ENCODE data around the gene HBM.
A peak's percentile ranks its signal among the peaks of the same experiment; 100 is the strongest.
"Not testable (repeated sequence)": the region's sequence is repeated elsewhere in the genome, so short reads cannot be mapped to it uniquely, and the experiment has no call there.

The HBM gene

GRCh38 chr16:169014-169413 lies 3.2 kb downstream of the HBM start:
- DNase-seq (ENCODE audit: low read depth in 2 of 2) = no peak

- not testable (repeated sequence) for DNase-seq (ENCODE audit: low read depth in 2 of 2)
Measured at GRCh38 chr16:170088-170507, 4.3 kb downstream of the HBM start.

- no peak for DNase-seq (ENCODE audit: low read depth in 2 of 2)
Measured at GRCh38 chr16:170788-171187, 5.0 kb downstream of the HBM start.

GRCh38 chr16:172374-172941 lies 6.7 kb downstream of the HBM start, which contains the start of gene HBA2:
Gene HBA2, plus strand, starts transcription at chr16:172876. Its CDS starts 37 bp downstream, at chr16:172913.
- not testable (repeated sequence) for DNase-seq (ENCODE audit: low read depth in 2 of 2)

- not testable (repeated sequence) for DNase-seq (ENCODE audit: low read depth in 2 of 2)
Measured at GRCh38 chr16:173211-173854, 7.6 kb downstream of the HBM start.

- DNase-seq (ENCODE audit: low read depth in 2 of 2) = not testable (repeated sequence)
Measured at GRCh38 chr16:173928-174769, 8.4 kb downstream of the HBM start.

GRCh38 chr16:175011-175949 lies 9.5 kb downstream of the HBM start:
- DNase-seq (ENCODE audit: low read depth in 2 of 2) = no peak

GRCh38 chr16:176006-176405 lies 10.2 kb downstream of the HBM start:
- DNase-seq (ENCODE audit: low read depth in 2 of 2) = not testable (repeated sequence)

GRCh38 chr16:176477-177382 lies 11.0 kb downstream of the HBM start, which contains the start of gene HBA1:
Gene HBA1, plus strand, starts transcription at chr16:176680. Its CDS starts 37 bp downstream, at chr16:176717.
- DNase-seq (ENCODE audit: low read depth in 2 of 2) = not testable (repeated sequence)

- DNase-seq (ENCODE audit: low read depth in 2 of 2) = no peak
Measured at GRCh38 chr16:177394-177822, 11.6 kb downstream of the HBM start.

GRCh38 chr16:177981-178667 lies 12.3 kb downstream of the HBM start:
- no peak for DNase-seq (ENCODE audit: low read depth in 2 of 2)

GRCh38 chr16:178668-179015 lies 12.9 kb downstream of the HBM start:
- DNase-seq (ENCODE audit: low read depth in 2 of 2) = no peak

GRCh38 chr16:179211-180092 lies 13.7 kb downstream of the HBM start:
- DNase-seq (ENCODE audit: low read depth in 2 of 2) = no peak

- no peak for DNase-seq (ENCODE audit: low read depth in 2 of 2)
Measured at GRCh38 chr16:180101-180675, 14.4 kb downstream of the HBM start, which contains the start of gene HBQ1. Gene HBQ1, plus strand, starts transcription at chr16:180459. Its CDS starts 28 bp downstream, at chr16:180487.

- peak; percentile 60 to 63 for DNase-seq (ENCODE audit: low read depth in 2 of 2)
Measured at GRCh38 chr16:180681-181564, 15.1 kb downstream of the HBM start.

- DNase-seq (ENCODE audit: low read depth in 2 of 2) = no peak
Measured at GRCh38 chr16:181565-182021, 15.8 kb downstream of the HBM start.

- no peak for DNase-seq (ENCODE audit: low read depth in 2 of 2)
Measured at GRCh38 chr16:183005-183404, 17.2 kb downstream of the HBM start.
